Mesenchymal stem cell (in vitro differentiated cells and primary cell): ENCODE results near the gene HIVEP3.

ENCODE experiments used
- DNase-seq: peaks from one replicate; pipeline ENCODE4 v3.0.0-alpha.2; 2013
- H2AFZ ChIP-seq: one replicate; pipeline ENCODE4 v1.6.1; 2013; ENCODE audit warnings: low read depth, mild to moderate bottlenecking, control low read depth, inconsistent platforms, low read length, moderate library complexity
- H2AK5ac ChIP-seq: 2 replicates; pipeline ENCODE4 v1.6.1; 2013; ENCODE audit warnings: low read length, moderate library complexity, mild to moderate bottlenecking, inconsistent platforms; ENCODE audit not compliant: severe bottlenecking
- H2BK120ac ChIP-seq: one replicate; pipeline ENCODE4 v1.6.1; 2013; ENCODE audit warnings: low read depth, mild to moderate bottlenecking, inconsistent platforms, low read length, moderate library complexity
- H2BK12ac ChIP-seq, 2 experiments: one replicate each; pipeline ENCODE4 v1.6.1; 2013; ENCODE audit warnings: inconsistent platforms in 2 of 2, low read length in 2 of 2, mild to moderate bottlenecking in 2 of 2, moderate library complexity in 2 of 2, control low read depth in 1 of 2
- H2BK15ac ChIP-seq: one replicate; pipeline ENCODE4 v1.6.1; 2013; ENCODE audit warnings: mild to moderate bottlenecking, low read depth, inconsistent platforms; ENCODE audit not compliant: poor library complexity, severe bottlenecking
- H2BK5ac ChIP-seq: 2 replicates; pipeline ENCODE4 v1.6.1; 2013; ENCODE audit warnings: low read depth, mild to moderate bottlenecking, low read length, control low read depth, inconsistent platforms; ENCODE audit not compliant: poor library complexity, severe bottlenecking
- H3K14ac ChIP-seq, 2 experiments: one replicate each; pipeline ENCODE4 v1.6.1; 2013; ENCODE audit warnings: inconsistent platforms in 2 of 2, low read length in 2 of 2, control low read depth in 1 of 2, mild to moderate bottlenecking in 1 of 2, moderate library complexity in 1 of 2
- H3K18ac ChIP-seq, 2 experiments: one replicate each; pipeline ENCODE4 v1.6.1; 2013; ENCODE audit warnings: inconsistent platforms in 2 of 2, low read length in 2 of 2, control low read depth in 1 of 2, low read depth in 1 of 2, mild to moderate bottlenecking in 1 of 2
- H3K23ac ChIP-seq, 2 experiments: one replicate each; pipeline ENCODE4 v1.6.1; 2013; ENCODE audit warnings: inconsistent platforms in 2 of 2, low read length in 2 of 2, mild to moderate bottlenecking in 2 of 2, moderate library complexity in 2 of 2, control low read depth in 1 of 2
- H3K27ac ChIP-seq: 2 replicates; pipeline ENCODE4 v1.5.1; 2013; ENCODE audit warnings: mild to moderate bottlenecking, moderate library complexity, low read length, control low read depth, inconsistent platforms; ENCODE audit not compliant: poor library complexity, severe bottlenecking
- H3K27me3 ChIP-seq, 2 experiments: 2 replicates each; pipeline versions ENCODE4 v1.6.1 to v1.7.0; 2013; ENCODE audit warnings: low read length in 2 of 2, mild to moderate bottlenecking in 2 of 2, moderate library complexity in 2 of 2, control low read depth in 1 of 2, inconsistent platforms in 1 of 2; ENCODE audit not compliant: control insufficient read depth in 1 of 2, insufficient read depth in 1 of 2
- H3K36me3 ChIP-seq, 2 experiments: 2 replicates each; pipeline versions ENCODE4 v1.6.1 to v1.7.0; 2013; ENCODE audit warnings: low read length in 2 of 2, control low read depth in 1 of 2, inconsistent platforms in 1 of 2, low read depth in 1 of 2, mild to moderate bottlenecking in 1 of 2; ENCODE audit not compliant: insufficient read depth in 2 of 2, control insufficient read depth in 1 of 2
- H3K4ac ChIP-seq, 2 experiments: one replicate each; pipeline ENCODE4 v1.6.1; 2013; ENCODE audit warnings: inconsistent platforms in 2 of 2, low read length in 2 of 2, mild to moderate bottlenecking in 2 of 2, moderate library complexity in 2 of 2, control low read depth in 1 of 2, low read depth in 1 of 2
- H3K4me1 ChIP-seq: 2 replicates; pipeline ENCODE4 v1.6.1; 2013; ENCODE audit warnings: low read depth, low read length, control low read depth; ENCODE audit not compliant: control insufficient read depth, insufficient read depth
- H3K4me2 ChIP-seq: 2 replicates; pipeline ENCODE4 v1.6.1; 2013; ENCODE audit warnings: low read length, mild to moderate bottlenecking, inconsistent platforms; ENCODE audit not compliant: poor library complexity, severe bottlenecking
- H3K4me3 ChIP-seq, 2 experiments: 2 replicates each; pipeline versions ENCODE4 v1.5.1 to v1.7.0; 2013; ENCODE audit warnings: low read length in 2 of 2, mild to moderate bottlenecking in 2 of 2, control low read depth in 1 of 2, low read depth in 1 of 2; ENCODE audit not compliant: insufficient read depth in 1 of 2
- H3K79me1 ChIP-seq: replicated peaks from 2 replicates; pipeline ENCODE4 v1.6.1; 2013; ENCODE audit warnings: mild to moderate bottlenecking, control low read depth, low read length, inconsistent platforms; ENCODE audit not compliant: poor library complexity, severe bottlenecking
- H3K9ac ChIP-seq: 2 replicates; pipeline ENCODE4 v1.7.0; 2013; ENCODE audit warnings: mild to moderate bottlenecking, low read length, moderate library complexity
- H3K9me3 ChIP-seq: 2 replicates; pipeline ENCODE4 v1.7.0; 2013; ENCODE audit warnings: mild to moderate bottlenecking, low read length; ENCODE audit not compliant: control insufficient read depth
- H4K8ac ChIP-seq: one replicate; pipeline ENCODE4 v1.6.1; 2013; ENCODE audit warnings: inconsistent platforms, mild to moderate bottlenecking, low read length, moderate library complexity
- H4K91ac ChIP-seq: one replicate; pipeline ENCODE4 v1.6.1; 2013; ENCODE audit warnings: mild to moderate bottlenecking, low read length, inconsistent platforms
- WGBS: methylation state at CpG from one replicate; pipeline ENCODE4 v1.1.7; 2013; ENCODE audit warnings: mixed read lengths; 5-methylcytosine and 5-hydroxymethylcytosine counted together

Gene HIVEP3

DNA sequence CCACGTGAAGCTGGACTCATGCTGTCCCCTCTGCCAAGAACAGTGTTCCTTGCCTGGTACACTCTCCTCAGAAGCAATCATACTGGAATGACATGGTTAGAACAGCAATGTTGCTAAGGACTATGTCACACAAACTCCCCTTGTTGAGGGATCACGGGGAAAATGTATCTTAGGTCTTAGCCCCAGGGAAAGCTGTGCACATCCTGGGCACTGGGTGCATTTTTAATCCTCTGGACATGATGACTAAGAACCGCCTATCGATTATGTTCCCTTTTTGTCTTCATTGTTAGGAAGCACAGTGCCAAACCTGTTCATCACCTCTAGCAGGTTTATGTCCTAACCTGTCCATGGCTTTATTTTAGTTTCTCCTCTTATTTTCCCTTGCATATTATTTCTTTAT is 115.1 kb downstream of the HIVEP3 start:
- Histone ChIP-seq H3K14ac (no peak overlapping the region), H2BK15ac (no peak overlapping the region), H3K9ac (no peak overlapping the region), H3K4me3 (no peak overlapping the region), H3K18ac (no peak overlapping the region), H3K4me1 (peaks cover 8% of the 10 kb centered on the region), H3K4ac (no peak overlapping the region), H4K91ac (no peak overlapping the region), H2BK12ac (no peak overlapping the region), H2AK5ac (no peak overlapping the region), H3K9me3 (no peaks in the 10 kb centered on the region), H3K27ac (no peak overlapping the region), H4K8ac (no peak overlapping the region), H2AFZ (no peak overlapping the region), H3K4me2 (no peak overlapping the region), H3K23ac (no peak overlapping the region), H3K79me1 (peaks cover 35% of the 10 kb centered on the region), H3K36me3 (no peaks in the 10 kb centered on the region), H2BK5ac (no peak overlapping the region), H2BK120ac (no peak overlapping the region), H3K27me3 (no peaks in the 10 kb centered on the region)
- 82% methylated on average over 4 of the region's 4 CpGs for WGBS
- no peak for DNase-seq

DNA sequence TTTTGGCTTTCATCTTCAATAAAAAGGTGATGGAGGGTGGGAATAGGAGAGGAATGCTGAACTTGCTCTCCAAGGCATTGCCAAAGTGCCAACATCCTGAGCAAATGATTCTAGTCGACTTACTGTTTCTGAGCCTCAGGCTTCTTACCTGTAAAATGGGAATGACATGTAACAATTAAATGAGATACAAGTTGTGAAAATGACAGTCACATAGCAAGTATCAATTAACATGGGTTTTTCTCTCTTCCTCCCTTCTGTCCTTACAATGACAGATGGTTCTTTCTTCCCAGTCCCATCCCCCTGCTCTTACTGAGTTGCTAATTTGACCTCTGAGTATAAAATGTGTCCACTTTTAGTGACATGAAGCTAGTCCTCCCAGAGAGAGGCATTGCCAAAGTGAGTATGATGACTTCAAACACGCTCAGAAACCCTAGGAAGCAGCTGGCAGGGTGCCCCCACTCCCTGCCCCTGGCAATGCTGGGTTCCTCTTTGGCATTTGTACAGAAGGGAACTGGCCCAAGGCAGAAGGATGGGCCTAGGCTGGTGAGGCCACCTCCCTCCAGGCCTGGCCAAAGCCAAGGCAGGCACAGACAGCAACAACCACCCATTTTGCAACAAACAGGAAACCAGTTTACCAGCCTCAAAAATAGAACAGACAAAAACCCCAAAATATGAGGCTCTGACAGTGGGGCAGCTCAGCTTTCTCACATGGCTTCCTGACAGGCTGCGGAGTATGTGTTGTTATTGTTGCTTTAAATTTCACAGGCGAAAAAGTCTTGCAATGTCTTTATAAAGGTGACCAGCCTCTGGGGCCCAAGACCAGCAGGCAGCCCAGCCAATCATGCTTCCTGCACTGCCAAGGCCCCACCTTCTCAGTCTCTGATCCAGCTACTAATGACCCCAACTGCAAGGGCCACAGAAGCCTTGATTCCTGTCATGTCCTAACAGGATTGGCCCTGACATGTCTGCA is 115.9 kb downstream of the HIVEP3 start:
- H3K79me1 ChIP-seq: peaks cover 31% of the 10 kb centered on the region
- WGBS: 77% methylated on average over 4 of the region's 4 CpGs
- H2BK120ac ChIP-seq: no peak overlapping the region
- H3K14ac ChIP-seq: peak overlapping the region in 1 of 2 experiments; percentile 53
- no peak overlapping the region for H3K4ac ChIP-seq
- H2AK5ac ChIP-seq: no peak overlapping the region
- no peak overlapping the region for H3K4me3 ChIP-seq
- no peak overlapping the region for H3K4me2 ChIP-seq
- H2BK5ac ChIP-seq: no peak overlapping the region
- no peaks in the 10 kb centered on the region for H3K36me3 ChIP-seq
- H4K91ac ChIP-seq: no peak overlapping the region
- H3K18ac ChIP-seq: no peak overlapping the region
- H2AFZ ChIP-seq: no peak overlapping the region
- H3K23ac ChIP-seq: no peak overlapping the region
- no peak overlapping the region for H2BK12ac ChIP-seq
- DNase-seq: no peak
- H3K4me1 ChIP-seq: peaks cover 8% of the 10 kb centered on the region
- no peaks in the 10 kb centered on the region for H3K27me3 ChIP-seq
- no peak overlapping the region for H3K9ac ChIP-seq
- H4K8ac ChIP-seq: no peak overlapping the region
- H3K9me3 ChIP-seq: no peaks in the 10 kb centered on the region
- H2BK15ac ChIP-seq: no peak overlapping the region
- no peak overlapping the region for H3K27ac ChIP-seq

DNA sequence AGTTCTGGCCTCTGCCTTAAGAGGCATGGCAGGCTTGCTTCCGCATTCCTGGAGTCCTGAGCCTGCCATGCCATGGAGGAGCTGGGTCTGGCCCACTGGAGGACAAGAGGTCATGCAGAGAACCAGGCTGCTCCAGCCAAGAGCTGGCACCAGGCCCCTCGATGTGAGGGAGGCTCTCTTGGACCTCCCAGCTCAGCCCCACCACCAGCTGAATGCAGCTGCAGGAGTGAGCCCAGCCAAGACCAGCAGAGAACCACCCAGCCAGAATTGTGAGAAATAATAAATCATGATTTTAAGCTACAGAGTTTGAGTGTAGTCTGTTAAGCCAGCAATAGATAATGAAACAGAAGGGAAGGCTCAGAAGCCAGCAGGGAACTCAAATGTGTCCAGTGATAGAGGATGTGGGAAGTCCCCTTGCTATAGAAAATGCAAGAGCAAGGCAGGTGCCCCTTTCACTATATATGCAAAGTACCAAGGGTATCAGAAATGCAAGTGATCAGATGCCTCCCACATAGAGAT is 118.4 kb downstream of the HIVEP3 start:
- no peak for DNase-seq

DNA sequence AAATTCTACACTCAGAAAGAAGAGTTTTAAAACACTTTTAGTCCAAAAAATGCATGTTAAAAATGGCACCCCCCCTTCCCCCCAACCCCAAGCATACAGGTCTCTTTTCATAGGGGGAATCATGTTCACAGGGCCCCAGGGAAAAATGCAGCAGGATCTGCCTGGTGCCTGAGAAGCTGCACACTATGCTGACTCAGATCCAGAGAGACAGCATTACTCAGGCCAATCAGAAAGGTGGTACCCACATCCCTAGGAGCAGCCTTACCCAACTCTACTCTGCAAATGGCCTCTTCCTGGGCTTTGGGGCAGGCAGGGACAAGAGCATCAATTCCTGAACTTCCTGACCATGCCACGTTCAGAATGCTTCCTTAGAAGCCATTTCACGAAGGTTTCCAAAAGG is 119.0 kb downstream of the HIVEP3 start:
- Histone ChIP-seq H2BK5ac (no peak overlapping the region), H3K9me3 (no peaks in the 10 kb centered on the region), H3K14ac (no peak overlapping the region), H3K27me3 (no peaks in the 10 kb centered on the region), H3K9ac (no peak overlapping the region), H2BK12ac (no peak overlapping the region), H3K23ac (no peak overlapping the region), H3K36me3 (no peaks in the 10 kb centered on the region), H3K4ac (no peak overlapping the region), H3K79me1 (peaks cover 18% of the 10 kb centered on the region), H2AK5ac (no peak overlapping the region), H2BK120ac (no peak overlapping the region), H3K4me1 (peaks cover 4% of the 10 kb centered on the region), H3K18ac (no peak overlapping the region), H3K4me2 (no peak overlapping the region), H4K91ac (no peak overlapping the region), H2AFZ (no peak overlapping the region), H3K4me3 (no peak overlapping the region), H3K27ac (no peak overlapping the region), H2BK15ac (no peak overlapping the region), H4K8ac (no peak overlapping the region)
- WGBS: 100% methylated on average over 1 of the region's 2 CpGs
- no peak for DNase-seq

More for the DNA sequence above, 118.4 kb downstream of the HIVEP3 start:
- H4K91ac ChIP-seq: no peak overlapping the region
- H3K14ac ChIP-seq: no peak overlapping the region
- H3K27me3 ChIP-seq: no peaks in the 10 kb centered on the region
- no peak overlapping the region for H3K27ac ChIP-seq
- H3K36me3 ChIP-seq: no peaks in the 10 kb centered on the region
- H2BK15ac ChIP-seq: no peak overlapping the region
- H3K9ac ChIP-seq: no peak overlapping the region
- no peak overlapping the region for H3K23ac ChIP-seq
- no peak overlapping the region for H2BK120ac ChIP-seq
- H3K4ac ChIP-seq: no peak overlapping the region
- H2BK5ac ChIP-seq: no peak overlapping the region
- no peak overlapping the region for H3K4me2 ChIP-seq
- 95% methylated on average over 2 of the region's 2 CpGs for WGBS
- peaks cover 20% of the 10 kb centered on the region for H3K79me1 ChIP-seq
- H4K8ac ChIP-seq: no peak overlapping the region
- H2AK5ac ChIP-seq: no peak overlapping the region
- peaks cover 4% of the 10 kb centered on the region for H3K4me1 ChIP-seq
- no peak overlapping the region for H2AFZ ChIP-seq
- H3K4me3 ChIP-seq: no peak overlapping the region
- no peak overlapping the region for H2BK12ac ChIP-seq
- no peaks in the 10 kb centered on the region for H3K9me3 ChIP-seq
- H3K18ac ChIP-seq: no peak overlapping the region
